SU-DHL-6 (cell line): Measurements from ENCODE around the gene CCDC137.

Experiments used
- H2AFZ ChIP-seq: fragments of 200-600 bp; sonication (generic); 2 replicates; pipeline ENCODE4 v1.6.1; 2014; ENCODE audit warnings: low read depth, mild to moderate bottlenecking, moderate library complexity, mixed read lengths, antibody characterized with exemption, low read length; ENCODE audit not compliant: severe bottlenecking
- H3F3A ChIP-seq: fragments of 200-600 bp; shearing (Covaris generic); 2 replicates; pipeline ENCODE4 v1.6.0; 2016; ENCODE audit warnings: antibody characterized with exemption, mild to moderate bottlenecking; ENCODE audit not compliant: insufficient read depth
- H3K27ac ChIP-seq: fragments of 200-600 bp; sonication (generic); 2 replicates; pipeline ENCODE4 v1.5.1; 2016; ENCODE audit warnings: low read depth, mild to moderate bottlenecking, low read length, moderate library complexity, mixed read lengths
- H3K27me3 ChIP-seq: fragments of 200-600 bp; sonication (generic), shearing (Covaris generic); 2 replicates; pipeline ENCODE4 v1.6.0; 2014; ENCODE audit warnings: mild to moderate bottlenecking, low read length
- H3K36me3 ChIP-seq: fragments of 200-600 bp; sonication (generic); 2 replicates; pipeline ENCODE4 v1.6.1; 2014; ENCODE audit warnings: mild to moderate bottlenecking, low read length, mixed read lengths
- H3K4me2 ChIP-seq: fragments of 300-600, 200-600 bp; shearing (Covaris generic), sonication (generic); 2 replicates; pipeline ENCODE4 v1.6.0; 2014; ENCODE audit warnings: low read length, low read depth, mild to moderate bottlenecking; ENCODE audit not compliant: poor library complexity, severe bottlenecking
- H3K4me3 ChIP-seq: fragments of 200-600 bp; sonication (generic); 2 replicates; pipeline ENCODE4 v1.5.1; 2014; ENCODE audit warnings: antibody characterized with exemption, low read length, mild to moderate bottlenecking, mixed read lengths; ENCODE audit not compliant: insufficient read depth, poor library complexity, severe bottlenecking
- H3K79me2 ChIP-seq: fragments of 200-600 bp; sonication (generic); 2 replicates; pipeline ENCODE4 v1.6.1; 2014; ENCODE audit warnings: mild to moderate bottlenecking, low read length, moderate library complexity; ENCODE audit not compliant: insufficient read depth
- H3K9ac ChIP-seq: fragments of 200-600 bp; sonication (generic); 2 replicates; pipeline ENCODE4 v1.7.0; 2014; ENCODE audit warnings: mild to moderate bottlenecking, low read length
- H3K9me2 ChIP-seq: fragments of 200-600 bp; sonication (generic); replicated peaks from 2 replicates; pipeline ENCODE4 v1.6.1; 2014; ENCODE audit warnings: low read length; ENCODE audit not compliant: insufficient read depth
- H3K9me3 ChIP-seq: fragments of 200-600 bp; sonication (generic); 2 replicates; pipeline ENCODE4 v1.6.1; 2014; ENCODE audit warnings: low read length, mixed read lengths; ENCODE audit not compliant: insufficient read depth
- H4K20me1 ChIP-seq: fragments of 200-600 bp; sonication (generic); 2 replicates; pipeline ENCODE4 v1.6.1; 2014; ENCODE audit warnings: low read depth, mild to moderate bottlenecking, antibody characterized with exemption, low read length, moderate library complexity, mixed read lengths
- EZH2phosphoT487 ChIP-seq: fragments of 200-600 bp; sonication (generic), shearing (Covaris generic); conservative IDR thresholded peaks from 2 replicates; pipeline ENCODE4 v1.6.1; 2018; ENCODE audit warnings: mild to moderate bottlenecking, antibody characterized with exemption, low read length, moderate library complexity, mixed read lengths
- TF ChIP-seq, protein P1 (sequence below): fragments of 200-600 bp; sonication (generic); IDR thresholded peaks from one replicate; pipeline ENCODE4 v1.5.1; 2017; ENCODE audit warnings: antibody characterized with exemption, mild to moderate bottlenecking, low read length, moderate library complexity; ENCODE audit not compliant: insufficient read depth, poor library complexity, severe bottlenecking

The CCDC137 gene

DNA sequence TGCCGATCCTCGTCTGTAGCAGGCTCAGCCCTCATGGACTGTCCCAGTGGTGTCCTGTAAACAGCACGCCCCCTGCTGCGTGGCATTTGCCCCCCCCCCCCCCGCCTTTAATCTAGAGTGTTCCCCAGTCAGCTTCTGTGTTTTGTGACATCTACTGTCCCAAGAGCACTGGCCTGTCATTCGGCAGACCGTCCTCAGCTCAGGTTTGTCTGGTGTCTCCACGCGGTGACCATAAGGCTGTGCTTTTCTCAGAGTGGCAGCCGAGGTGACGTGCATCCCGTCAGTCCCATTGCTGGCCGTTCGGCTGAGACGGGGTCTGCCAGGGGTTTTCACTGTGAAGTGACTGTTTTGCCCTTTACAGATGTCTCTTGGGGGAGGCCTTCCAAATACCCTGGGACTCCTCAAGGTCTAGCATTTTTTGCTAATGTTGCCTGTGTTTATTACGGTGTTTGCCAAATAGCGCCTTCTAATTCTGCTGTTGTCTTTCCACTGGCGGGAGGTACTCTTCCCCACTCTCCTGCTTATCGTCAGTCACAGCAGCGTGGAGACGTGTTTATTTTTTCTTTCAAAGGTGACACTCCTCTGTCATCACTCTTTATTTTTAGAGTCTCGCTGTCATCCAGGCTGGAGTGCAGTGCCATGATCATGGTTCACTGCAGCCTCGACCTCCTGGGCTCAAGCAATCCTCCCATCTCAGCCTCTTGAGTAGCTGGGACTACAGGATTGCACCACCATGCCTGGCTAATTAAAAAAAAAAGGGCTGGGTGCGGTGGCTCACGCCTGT is 30.9 kb downstream of the CCDC137 start:
- Histone ChIP-seq H2AFZ (no peak overlapping the region), H3K4me3 (no peak overlapping the region), H3K27me3 (no peaks in the 10 kb centered on the region), H3K9me3 (no peaks in the 10 kb centered on the region), H3K79me2 (peaks cover 27% of the 10 kb centered on the region), H3K27ac (no peak overlapping the region), H4K20me1 (no peaks in the 10 kb centered on the region), H3K9ac (no peak overlapping the region), H3K9me2 (no peaks in the 10 kb centered on the region), H3F3A (peaks cover 17% of the 10 kb centered on the region; the same call in 1 of the 2 replicates), H3K36me3 (peaks cover 2% of the 10 kb centered on the region; the same call in 1 of the 2 replicates), H3K4me2 (no peak overlapping the region)
- TF ChIP-seq, protein P1, sequence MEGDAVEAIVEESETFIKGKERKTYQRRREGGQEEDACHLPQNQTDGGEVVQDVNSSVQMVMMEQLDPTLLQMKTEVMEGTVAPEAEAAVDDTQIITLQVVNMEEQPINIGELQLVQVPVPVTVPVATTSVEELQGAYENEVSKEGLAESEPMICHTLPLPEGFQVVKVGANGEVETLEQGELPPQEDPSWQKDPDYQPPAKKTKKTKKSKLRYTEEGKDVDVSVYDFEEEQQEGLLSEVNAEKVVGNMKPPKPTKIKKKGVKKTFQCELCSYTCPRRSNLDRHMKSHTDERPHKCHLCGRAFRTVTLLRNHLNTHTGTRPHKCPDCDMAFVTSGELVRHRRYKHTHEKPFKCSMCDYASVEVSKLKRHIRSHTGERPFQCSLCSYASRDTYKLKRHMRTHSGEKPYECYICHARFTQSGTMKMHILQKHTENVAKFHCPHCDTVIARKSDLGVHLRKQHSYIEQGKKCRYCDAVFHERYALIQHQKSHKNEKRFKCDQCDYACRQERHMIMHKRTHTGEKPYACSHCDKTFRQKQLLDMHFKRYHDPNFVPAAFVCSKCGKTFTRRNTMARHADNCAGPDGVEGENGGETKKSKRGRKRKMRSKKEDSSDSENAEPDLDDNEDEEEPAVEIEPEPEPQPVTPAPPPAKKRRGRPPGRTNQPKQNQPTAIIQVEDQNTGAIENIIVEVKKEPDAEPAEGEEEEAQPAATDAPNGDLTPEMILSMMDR = no peak
- no peak for TF ChIP-seq EZH2phosphoT487

DNA sequence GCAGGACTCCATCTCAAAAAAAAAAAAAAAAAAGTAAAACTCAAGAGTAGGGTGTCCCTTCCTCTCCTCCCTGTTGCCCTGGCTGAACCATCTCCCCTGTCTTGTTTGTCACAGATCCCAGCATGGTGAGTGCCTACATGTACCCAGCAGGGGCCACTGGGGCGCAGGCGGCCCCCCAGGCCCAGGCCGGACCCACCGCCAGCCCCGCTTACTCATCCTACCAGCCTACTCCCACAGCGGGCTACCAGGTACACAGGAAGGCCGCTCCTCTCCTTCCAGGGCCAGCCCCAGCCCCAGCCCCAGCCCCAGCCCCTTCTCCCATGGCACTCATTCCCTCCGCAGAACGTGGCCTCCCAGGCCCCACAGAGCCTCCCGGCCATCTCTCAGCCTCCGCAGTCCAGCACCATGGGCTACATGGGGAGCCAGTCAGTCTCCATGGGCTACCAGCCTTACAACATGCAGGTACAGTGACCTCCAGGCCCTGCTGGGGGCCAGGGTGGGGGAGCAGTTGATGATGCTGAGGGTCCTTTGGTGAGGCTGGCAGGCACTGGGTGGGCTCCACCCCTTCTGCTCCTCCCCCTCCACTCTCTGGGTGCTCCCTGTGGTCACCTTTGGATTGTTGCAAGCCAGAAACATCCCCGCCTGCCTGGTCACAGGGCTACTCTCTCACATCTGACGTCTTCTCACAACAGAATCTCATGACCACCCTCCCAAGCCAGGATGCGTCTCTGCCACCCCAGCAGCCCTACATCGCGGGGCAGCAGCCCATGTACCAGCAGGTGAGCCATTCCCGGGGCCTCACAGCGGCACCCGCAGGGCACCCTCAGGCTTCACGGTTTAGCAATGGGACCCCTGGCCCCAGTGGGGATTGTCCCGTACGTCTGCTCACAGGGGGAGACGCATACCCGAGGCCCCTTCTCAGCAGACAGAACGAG is 34.1 kb downstream of the CCDC137 start:
- Histone ChIP-seq H3K9me2 (no peaks in the 10 kb centered on the region), H3F3A (peaks cover 17% of the 10 kb centered on the region; the same call in 1 of the 2 replicates), H4K20me1 (no peaks in the 10 kb centered on the region), H3K79me2 (peaks cover 53% of the 10 kb centered on the region), H3K4me2 (peak overlapping the region; percentile 71), H3K9ac (peak overlapping the region; percentile 98), H2AFZ (no peak overlapping the region), H3K9me3 (no peaks in the 10 kb centered on the region), H3K27me3 (no peaks in the 10 kb centered on the region), H3K4me3 (peak overlapping the region; percentile 98), H3K27ac (peak overlapping the region; percentile 77), H3K36me3 (peaks cover 2% of the 10 kb centered on the region; the same call in 1 of the 2 replicates)
- no peak for TF ChIP-seq EZH2phosphoT487
- TF ChIP-seq, protein P1 = no peak

DNA sequence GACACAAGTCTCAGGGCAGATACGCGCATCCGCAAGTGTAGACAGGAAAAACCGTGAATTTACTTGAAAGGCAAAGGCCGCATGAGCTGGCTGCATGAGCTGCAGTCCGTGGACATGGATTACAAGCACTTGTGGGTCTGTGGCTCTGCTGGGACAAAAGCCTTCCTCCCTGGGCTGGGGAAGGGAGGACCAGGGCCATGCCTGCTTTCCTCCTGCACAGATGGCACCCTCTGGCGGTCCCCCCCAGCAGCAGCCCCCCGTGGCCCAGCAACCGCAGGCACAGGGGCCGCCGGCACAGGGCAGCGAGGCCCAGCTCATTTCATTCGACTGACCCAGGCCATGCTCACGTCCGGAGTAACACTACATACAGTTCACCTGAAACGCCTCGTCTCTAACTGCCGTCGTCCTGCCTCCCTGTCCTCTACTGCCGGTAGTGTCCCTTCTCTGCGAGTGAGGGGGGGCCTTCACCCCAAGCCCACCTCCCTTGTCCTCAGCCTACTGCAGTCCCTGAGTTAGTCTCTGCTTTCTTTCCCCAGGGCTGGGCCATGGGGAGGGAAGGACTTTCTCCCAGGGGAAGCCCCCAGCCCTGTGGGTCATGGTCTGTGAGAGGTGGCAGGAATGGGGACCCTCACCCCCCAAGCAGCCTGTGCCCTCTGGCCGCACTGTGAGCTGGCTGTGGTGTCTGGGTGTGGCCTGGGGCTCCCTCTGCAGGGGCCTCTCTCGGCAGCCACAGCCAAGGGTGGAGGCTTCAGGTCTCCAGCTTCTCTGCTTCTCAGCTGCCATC is 34.9 kb downstream of the CCDC137 start:
- Histone ChIP-seq H3K79me2 (peaks cover 60% of the 10 kb centered on the region), H3K27me3 (no peaks in the 10 kb centered on the region), H3K9me2 (no peaks in the 10 kb centered on the region), H3K4me2 (peak overlapping the region; percentile 71), H2AFZ (no peak overlapping the region), H4K20me1 (no peaks in the 10 kb centered on the region), H3K4me3 (peak overlapping the region; percentile 98), H3K36me3 (peaks cover 2% of the 10 kb centered on the region; the same call in 1 of the 2 replicates), H3K9me3 (no peaks in the 10 kb centered on the region), H3K27ac (peak overlapping the region; percentile 77), H3K9ac (peak overlapping the region; percentile 98), H3F3A (peaks cover 17% of the 10 kb centered on the region; the same call in 1 of the 2 replicates)
- no peak for TF ChIP-seq EZH2phosphoT487
- TF ChIP-seq, protein P1 = no peak
